Osteoblast (primary cell): ENCODE results near the gene LURAP1L. TPM values are rescaled to one million over a fixed set of nuclear protein-coding genes. Genes with fewer than 3 reads are reported as not detected.

Experiments used
- DNase-seq: peaks from one replicate; pipeline ENCODE4 v3.0.0; 2011; ENCODE audit warnings: low spot score, mixed read lengths; ENCODE audit not compliant: insufficient read length; ENCODE audit errors: missing footprints
- H2AFZ ChIP-seq: 2 replicates; pipeline ENCODE4 v1.6.0; 2011; ENCODE audit warnings: mild to moderate bottlenecking, low read length
- H3K27ac ChIP-seq: 2 replicates; pipeline ENCODE4 v1.5.1; 2011; ENCODE audit warnings: mild to moderate bottlenecking, low read depth, low read length, moderate library complexity
- H3K27me3 ChIP-seq: 2 replicates; pipeline ENCODE4 v1.6.0; 2012; ENCODE audit warnings: mild to moderate bottlenecking, control low read depth, inconsistent platforms, low read length, moderate library complexity; ENCODE audit not compliant: insufficient read depth
- H3K36me3 ChIP-seq: 2 replicates; pipeline ENCODE4 v1.5.1; 2011; ENCODE audit warnings: mild to moderate bottlenecking, low read length, control low read depth, moderate library complexity; ENCODE audit not compliant: insufficient read depth
- H3K4me1 ChIP-seq: 2 replicates; pipeline ENCODE4 v1.5.1; 2011; ENCODE audit warnings: mild to moderate bottlenecking, low read length, control low read depth, moderate library complexity; ENCODE audit not compliant: insufficient read depth
- H3K4me2 ChIP-seq: 2 replicates; pipeline ENCODE4 v1.6.0; 2011; ENCODE audit warnings: mild to moderate bottlenecking, low read length; ENCODE audit not compliant: insufficient read depth
- H3K4me3 ChIP-seq: fragments of 200-600 bp; sonication (generic); 3 replicates; pipeline ENCODE4 v1.5.1; 2012; ENCODE audit warnings: mild to moderate bottlenecking, low read length, inconsistent platforms; ENCODE audit not compliant: insufficient read depth
- H3K79me2 ChIP-seq: 2 replicates; pipeline ENCODE4 v1.6.0; 2012; ENCODE audit warnings: mild to moderate bottlenecking, low read length, control low read depth, inconsistent platforms; ENCODE audit not compliant: insufficient read depth
- H3K9me3 ChIP-seq: 2 replicates; pipeline ENCODE4 v1.5.1; 2011; ENCODE audit warnings: low read depth, low read length, control low read depth
- H4K20me1 ChIP-seq: 2 replicates; pipeline ENCODE4 v1.6.0; 2012; ENCODE audit warnings: mild to moderate bottlenecking, low read length, control low read depth; ENCODE audit not compliant: insufficient read depth
- total RNA-seq: library from RNA; depleted of rRNA; stranded (reverse); fragments of >200 nt; gene quantifications from 2 replicates; pipeline ENCODE4 v1.2.3, GENCODE V29; 2012
- TF ChIP-seq, protein P1 (sequence below): IDR thresholded peaks from 2 replicates; pipeline ENCODE4 v1.5.1; 2011; ENCODE audit warnings: mild to moderate bottlenecking, low read depth, low read length, moderate library complexity; ENCODE audit errors: extremely low read depth

LURAP1L gene
- total RNA-seq, 1 donor = 88.3 TPM

DNA sequence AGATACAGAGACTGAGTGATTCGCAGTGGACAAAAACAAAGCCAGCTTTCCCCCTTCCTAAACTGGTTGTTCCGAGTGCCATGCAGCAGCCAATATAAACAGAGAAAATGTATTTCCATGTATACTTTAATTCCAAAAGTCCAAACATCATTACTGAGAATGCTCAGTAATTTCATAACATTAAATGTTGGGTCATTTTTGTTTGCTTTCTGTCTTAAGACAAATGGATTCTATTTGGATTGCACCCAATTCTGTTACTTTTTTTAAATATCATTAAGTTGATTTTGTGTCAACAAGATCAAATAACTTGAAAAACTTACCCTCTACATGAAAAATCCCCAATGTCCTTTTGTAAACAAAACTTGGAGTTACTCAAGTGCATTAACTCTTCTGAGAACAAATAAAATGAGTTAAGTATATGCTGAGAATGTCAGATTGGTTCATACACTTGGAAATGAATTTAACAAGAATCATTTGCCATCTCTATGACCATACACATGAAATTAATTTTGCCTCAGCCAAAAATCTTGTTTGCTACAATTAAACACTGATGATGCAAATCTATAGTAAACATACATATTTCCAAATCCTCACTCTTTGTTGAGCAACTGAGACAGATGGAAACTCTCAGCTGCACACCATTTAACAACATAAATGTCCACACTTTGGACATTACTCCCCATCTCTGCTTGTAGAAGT, 19.4 kb downstream of the LURAP1L start:
- peak overlapping the region; percentile 9 for H3K27ac ChIP-seq
- H2AFZ ChIP-seq = no peak overlapping the region
- peak overlapping the region; percentile 5 for H3K4me3 ChIP-seq
- no peaks in the 10 kb centered on the region for H3K27me3 ChIP-seq
- TF ChIP-seq, protein P1, sequence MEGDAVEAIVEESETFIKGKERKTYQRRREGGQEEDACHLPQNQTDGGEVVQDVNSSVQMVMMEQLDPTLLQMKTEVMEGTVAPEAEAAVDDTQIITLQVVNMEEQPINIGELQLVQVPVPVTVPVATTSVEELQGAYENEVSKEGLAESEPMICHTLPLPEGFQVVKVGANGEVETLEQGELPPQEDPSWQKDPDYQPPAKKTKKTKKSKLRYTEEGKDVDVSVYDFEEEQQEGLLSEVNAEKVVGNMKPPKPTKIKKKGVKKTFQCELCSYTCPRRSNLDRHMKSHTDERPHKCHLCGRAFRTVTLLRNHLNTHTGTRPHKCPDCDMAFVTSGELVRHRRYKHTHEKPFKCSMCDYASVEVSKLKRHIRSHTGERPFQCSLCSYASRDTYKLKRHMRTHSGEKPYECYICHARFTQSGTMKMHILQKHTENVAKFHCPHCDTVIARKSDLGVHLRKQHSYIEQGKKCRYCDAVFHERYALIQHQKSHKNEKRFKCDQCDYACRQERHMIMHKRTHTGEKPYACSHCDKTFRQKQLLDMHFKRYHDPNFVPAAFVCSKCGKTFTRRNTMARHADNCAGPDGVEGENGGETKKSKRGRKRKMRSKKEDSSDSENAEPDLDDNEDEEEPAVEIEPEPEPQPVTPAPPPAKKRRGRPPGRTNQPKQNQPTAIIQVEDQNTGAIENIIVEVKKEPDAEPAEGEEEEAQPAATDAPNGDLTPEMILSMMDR = no peak
- no peaks in the 10 kb centered on the region for H3K36me3 ChIP-seq
- no peaks in the 10 kb centered on the region for H4K20me1 ChIP-seq
- H3K79me2 ChIP-seq = peaks cover 80% of the 10 kb centered on the region
- no peak for DNase-seq
- H3K9me3 ChIP-seq = no peaks in the 10 kb centered on the region
- H3K4me2 ChIP-seq = peak overlapping the region; percentile 30
- H3K4me1 ChIP-seq = peaks cover 43% of the 10 kb centered on the region

DNA sequence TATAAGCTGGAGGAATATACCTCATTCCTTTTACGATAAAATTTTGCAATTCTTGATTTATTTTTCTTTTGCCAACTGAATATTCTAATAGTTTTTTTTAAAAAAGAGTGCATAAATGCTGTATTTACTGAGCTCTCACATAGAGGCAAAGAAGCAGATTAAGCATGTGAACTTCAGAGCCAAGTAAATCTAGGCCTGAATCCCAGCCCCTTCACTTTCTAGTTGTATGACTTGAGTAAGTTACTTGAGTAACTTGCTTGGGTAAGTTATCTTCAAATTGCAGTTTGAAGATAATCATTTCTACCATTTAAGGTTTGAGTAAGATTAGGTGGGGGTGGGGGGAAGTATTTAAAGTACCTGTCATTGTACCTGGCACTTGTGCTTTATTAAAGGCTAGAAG, 21.8 kb downstream of the LURAP1L start:
- Histone ChIP-seq H3K4me2 (no peak overlapping the region), H2AFZ (no peak overlapping the region), H3K27me3 (no peaks in the 10 kb centered on the region), H3K79me2 (peaks cover 72% of the 10 kb centered on the region), H4K20me1 (no peaks in the 10 kb centered on the region), H3K4me1 (peaks cover 27% of the 10 kb centered on the region), H3K9me3 (no peaks in the 10 kb centered on the region), H3K36me3 (no peaks in the 10 kb centered on the region), H3K27ac (no peak overlapping the region), H3K4me3 (no peak overlapping the region)
- TF ChIP-seq, protein P1 = no peak
- no peak for DNase-seq

DNA sequence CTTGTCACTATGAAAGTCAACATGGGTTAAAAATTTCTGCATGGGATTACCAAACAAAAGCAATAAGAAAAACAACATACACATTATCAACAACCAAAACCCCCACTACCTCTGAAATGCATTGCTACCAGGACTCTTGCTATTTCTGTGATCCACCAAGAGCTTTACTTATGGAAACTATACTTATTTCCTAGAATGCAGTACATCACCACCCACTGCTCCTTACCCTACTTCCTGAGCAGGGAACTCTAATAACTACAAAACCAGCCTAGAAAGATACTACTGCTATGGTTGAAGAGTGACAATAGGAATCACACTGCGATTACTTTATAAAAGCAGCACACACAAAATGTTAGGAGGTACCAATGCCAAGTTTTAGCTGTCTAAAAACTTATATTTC, 22.2 kb downstream of the LURAP1L start:
- no peak for DNase-seq
- Histone ChIP-seq H3K4me2 (no peak overlapping the region), H4K20me1 (no peaks in the 10 kb centered on the region), H3K9me3 (no peaks in the 10 kb centered on the region), H3K27ac (no peak overlapping the region), H3K27me3 (no peaks in the 10 kb centered on the region), H3K4me1 (peaks cover 25% of the 10 kb centered on the region), H3K36me3 (no peaks in the 10 kb centered on the region), H3K79me2 (peaks cover 72% of the 10 kb centered on the region), H3K4me3 (no peak overlapping the region), H2AFZ (peak overlapping the region; percentile 13)
- TF ChIP-seq, protein P1 = no peak

DNA sequence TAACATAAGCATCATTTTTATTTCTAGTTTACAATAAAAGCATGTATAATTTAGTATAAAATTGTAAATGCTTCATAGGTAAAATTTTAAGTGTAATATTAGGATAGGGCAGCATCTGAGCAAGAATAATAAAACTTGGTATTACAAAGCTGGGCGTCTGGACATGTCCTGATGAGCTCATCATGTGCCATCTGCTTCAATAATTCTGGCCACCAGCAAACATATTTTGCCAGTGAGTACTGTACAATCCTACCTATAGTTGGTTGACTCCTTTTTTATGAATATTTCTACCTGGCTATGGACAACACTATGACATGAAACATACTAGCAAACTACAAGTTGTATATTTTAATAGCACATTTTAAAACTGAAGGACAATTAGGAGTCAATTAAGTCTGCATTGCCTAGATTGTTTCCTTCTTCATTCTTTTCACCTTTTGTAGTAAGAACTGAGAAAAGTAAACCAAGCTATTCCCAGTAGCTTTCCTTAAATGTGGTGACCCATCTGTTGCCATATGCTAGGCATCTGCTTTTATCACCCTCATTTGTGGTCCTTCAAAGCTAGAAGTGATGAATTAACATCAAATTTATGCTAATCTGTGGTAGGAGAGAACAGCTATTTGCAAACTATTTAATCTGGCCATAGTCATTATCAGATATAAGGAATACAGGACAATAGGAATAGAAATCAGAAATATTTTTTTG, 23.4 kb downstream of the LURAP1L start:
- H3K4me1 ChIP-seq = peaks cover 23% of the 10 kb centered on the region
- H3K9me3 ChIP-seq = no peaks in the 10 kb centered on the region
- no peak for DNase-seq
- TF ChIP-seq, protein P1 = no peak
- H3K79me2 ChIP-seq = peaks cover 72% of the 10 kb centered on the region
- H3K27me3 ChIP-seq = no peaks in the 10 kb centered on the region
- H3K4me2 ChIP-seq = no peak overlapping the region
- H4K20me1 ChIP-seq = no peaks in the 10 kb centered on the region
- H3K27ac ChIP-seq = no peak overlapping the region
- H3K36me3 ChIP-seq = no peaks in the 10 kb centered on the region
- H2AFZ ChIP-seq = no peak overlapping the region
- no peak overlapping the region for H3K4me3 ChIP-seq
